HCT116 (cell line): Measurements from ENCODE around the gene STYXL1. TPM values are rescaled to one million over a fixed set of nuclear protein-coding genes. Genes with fewer than 3 reads are reported as not detected.
A peak's percentile ranks its signal among the peaks of the same experiment; 100 is the strongest.

Source experiments
- ATAC-seq: fragments of 200-7000 bp; cut with Tn5 transposase; 2 replicates; pipeline ENCODE4 v1.9.1; 2020; ENCODE audit warnings: mild to moderate bottlenecking, moderate library complexity
- BruUV-seq: library from RNA; stranded (reverse); fragments of 400-500 nt; replicated peaks from 2 replicates; lab custom pipeline; 2021; lab: Mats Ljungman, UMichigan
- CTCF ChIA-PET: fragments of 300-600 bp; sonication (Branson Sonifier 250); formaldehyde crosslinking; loops from one replicate; lab custom pipeline; 2021; ENCODE audit warnings: antibody characterized with exemption; lab: Charles Lee
- POLR2A ChIA-PET: fragments of 300-600, 350-600 bp; sonication (Branson Sonifier 250); formaldehyde crosslinking; loops from one replicate; lab custom pipeline; 2021; ENCODE audit warnings: antibody characterized with exemption; lab: Charles Lee
- RAD21 ChIA-PET, 2 experiments: fragments of 300-600 bp; sonication (Branson Sonifier 250); formaldehyde crosslinking; loops; one replicate each; lab custom pipeline; 2023; ENCODE audit warnings: low total read pairs in 2 of 2; ENCODE audit not compliant: uncharacterized antibody in 2 of 2, unreplicated experiment in 2 of 2, low non-redundant PET in 1 of 2; lab: Charles Lee
- DNase-seq: peaks from one replicate; pipeline ENCODE4 v3.0.0-alpha.2; 2010; ENCODE audit warnings: low read depth, low spot score
- H2AFZ ChIP-seq: fragments of 200-600 bp; shearing (Covaris generic), sonication (generic); 2 replicates; pipeline ENCODE4 v1.6.1; 2017; ENCODE audit warnings: low read depth, mixed run types, mixed read lengths, antibody characterized with exemption, low read length; ENCODE audit not compliant: poor library complexity, severe bottlenecking
- H3K27ac ChIP-seq: 2 replicates; pipeline ENCODE4 v1.5.1; 2012; ENCODE audit warnings: low read depth, low read length
- H3K27me3 ChIP-seq: fragments of 200-600 bp; sonication (generic); 2 replicates; pipeline ENCODE4 v1.6.1; 2016; ENCODE audit warnings: mixed run types, low read length, mixed read lengths; ENCODE audit not compliant: insufficient read depth
- H3K36me3 ChIP-seq, 2 experiments: fragments of 200-500 bp in 1 of 2; fragments of 200-600 bp in 1 of 2; sonication (Bioruptor generic) in 1 of 2; sonication (generic) in 1 of 2; 2 replicates each; pipeline versions ENCODE4 v1.5.1 to v1.6.1; 2014 to 2016; ENCODE audit warnings: low read length in 2 of 2, inconsistent platforms in 1 of 2, mixed read lengths in 1 of 2, mixed run types in 1 of 2; ENCODE audit not compliant: insufficient read depth in 2 of 2, control insufficient read depth in 1 of 2
- H3K4me1 ChIP-seq, 2 experiments: fragments of 200-600 bp in 1 of 2; sonication (generic) in 1 of 2; 2 replicates each; pipeline versions ENCODE4 v1.5.1 to v1.6.1; 2012 to 2017; ENCODE audit warnings: low read length in 2 of 2, inconsistent platforms in 1 of 2, mild to moderate bottlenecking in 1 of 2, mixed read lengths in 1 of 2, mixed run types in 1 of 2, moderate library complexity in 1 of 2; ENCODE audit not compliant: insufficient read depth in 2 of 2, control insufficient read depth in 1 of 2
- H3K4me2 ChIP-seq: fragments of 200-600 bp; sonication (generic); 2 replicates; pipeline ENCODE4 v1.6.1; 2017; ENCODE audit warnings: mixed run types, low read length, mixed read lengths
- H3K4me3 ChIP-seq, 2 experiments: fragments of 200-600 bp in 1 of 2; sonication (generic) in 1 of 2; replicated peaks in 1 of 2; 2 replicates each; pipeline ENCODE4 v1.5.1; 2011 to 2016; ENCODE audit warnings: low read length in 2 of 2, control low read depth in 1 of 2, low read depth in 1 of 2, mild to moderate bottlenecking in 1 of 2, mixed read lengths in 1 of 2, mixed run types in 1 of 2
- H3K79me2 ChIP-seq: fragments of 200-600 bp; sonication (generic); 2 replicates; pipeline ENCODE4 v1.6.1; 2017; ENCODE audit warnings: mild to moderate bottlenecking, mixed run types, low read length, moderate library complexity, mixed read lengths; ENCODE audit not compliant: insufficient read depth
- H3K9ac ChIP-seq: fragments of 200-600 bp; sonication (generic); 2 replicates; pipeline ENCODE4 v1.6.1; 2016; ENCODE audit warnings: low read length, mixed read lengths
- H3K9me2 ChIP-seq: fragments of 200-600 bp; sonication (generic), shearing (Covaris generic); 2 replicates; pipeline ENCODE4 v1.6.1; 2017; ENCODE audit warnings: mixed run types, mild to moderate bottlenecking, moderate library complexity; ENCODE audit not compliant: insufficient read depth
- H3K9me3 ChIP-seq, 2 experiments: fragments of 200-500 bp in 1 of 2; fragments of 200-600 bp in 1 of 2; sonication (Bioruptor generic) in 1 of 2; sonication (generic) in 1 of 2; 2 replicates each; pipeline ENCODE4 v1.6.1; 2014 to 2017; ENCODE audit warnings: low read length in 2 of 2, mixed read lengths in 2 of 2, inconsistent platforms in 1 of 2, low read depth in 1 of 2, mild to moderate bottlenecking in 1 of 2, mixed run types in 1 of 2, moderate library complexity in 1 of 2; ENCODE audit not compliant: control insufficient read depth in 1 of 2, insufficient read depth in 1 of 2
- H4K20me1 ChIP-seq: fragments of 200-600 bp; sonication (generic), shearing (Covaris generic); 2 replicates; pipeline ENCODE4 v1.6.1; 2017; ENCODE audit warnings: mixed run types, mild to moderate bottlenecking, moderate library complexity; ENCODE audit not compliant: insufficient read depth
- ELF1 ChIP-seq: IDR thresholded peaks from 2 replicates; pipeline ENCODE4 v1.6.1; 2012; ENCODE audit warnings: low read depth, borderline replicate concordance
- EZH2phosphoT487 ChIP-seq: fragments of 200-600 bp; IDR thresholded peaks from 2 replicates; pipeline ENCODE4 v1.6.1; 2018; ENCODE audit warnings: antibody characterized with exemption, borderline replicate concordance
- MAX ChIP-seq: IDR thresholded peaks from 2 replicates; pipeline ENCODE4 v1.6.1; 2012
- POLR2A ChIP-seq: IDR thresholded peaks from 2 replicates; pipeline ENCODE4 v1.7.0; 2011; ENCODE audit warnings: borderline replicate concordance; ENCODE audit not compliant: insufficient read depth, insufficient read length; ENCODE audit errors: extremely low read depth
- POLR2AphosphoS5 ChIP-seq: IDR thresholded peaks from 2 replicates; pipeline ENCODE4 v1.6.1; 2011; ENCODE audit warnings: mild to moderate bottlenecking, low read depth, low read length, moderate library complexity
- RAD21 ChIP-seq: IDR thresholded peaks from 2 replicates; pipeline ENCODE4 v1.6.1; 2012; ENCODE audit warnings: low read depth, mild to moderate bottlenecking
- SRF ChIP-seq: IDR thresholded peaks from 2 replicates; pipeline ENCODE4 v1.6.1; 2012; ENCODE audit warnings: low read depth
- YY1 ChIP-seq: IDR thresholded peaks from 2 replicates; pipeline ENCODE4 v1.6.1; 2011; ENCODE audit warnings: low read length, low read depth, moderate library complexity, mild to moderate bottlenecking; ENCODE audit not compliant: insufficient replicate concordance; ENCODE audit errors: extremely low read depth
- ZFX ChIP-seq: fragments of 450-650 bp; IDR thresholded peaks from 2 replicates; pipeline ENCODE4 v1.6.1; 2017
- ZNF274 ChIP-seq: fragments of 200-500 bp; sonication (Bioruptor generic); IDR thresholded peaks from 2 replicates; pipeline ENCODE4 v1.6.1; 2014; ENCODE audit warnings: mild to moderate bottlenecking, low read depth, low read length, inconsistent platforms
- intact Hi-C: fragments of 100-400 bp; cut with micrococcal nuclease; formaldehyde crosslinking; loops from 2 replicates; pipeline ENCODE4 v1.10.0; 2022
- total RNA-seq: library from RNA; stranded (reverse); gene quantifications from one replicate; pipeline ENCODE4 v1.2.1, GENCODE V29; 2021; ENCODE audit not compliant: unreplicated experiment

Gene STYXL1
- total RNA-seq, 1 experiment from 2014 or later: 32.5 TPM

DNA sequence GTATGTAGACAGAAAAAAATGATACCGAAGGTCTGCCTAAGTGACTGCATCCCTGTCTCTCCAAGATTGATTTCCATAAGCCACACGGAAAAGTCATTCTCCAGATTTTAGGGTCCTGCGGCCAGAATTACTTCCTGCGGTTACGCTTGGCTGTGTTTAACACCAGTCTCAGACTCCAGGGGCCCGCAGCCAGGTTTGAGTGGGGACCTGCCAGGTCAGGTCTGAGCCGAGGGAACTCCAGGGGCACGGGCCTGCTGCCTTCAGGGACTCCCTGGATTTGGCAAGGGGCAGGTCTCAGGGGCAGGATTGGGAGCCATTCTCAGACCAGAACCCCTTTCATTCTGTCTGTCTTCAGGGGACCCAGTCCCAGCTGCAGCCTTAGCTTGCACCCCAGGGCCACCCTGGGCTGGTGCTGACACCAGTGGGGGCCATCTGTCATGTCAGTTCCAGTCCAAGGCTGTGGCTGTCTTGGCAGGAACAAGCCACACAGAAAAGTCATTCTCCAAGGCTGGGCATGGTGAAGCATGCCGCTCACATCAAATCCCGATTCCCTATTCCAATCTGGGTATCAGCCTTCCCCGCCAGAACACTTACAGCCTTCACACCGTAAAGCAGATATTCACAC is 92.4 kb downstream of the STYXL1 start:
- POLR2A ChIA-PET: no interaction called here
- peaks cover 13 to 23% of the 10 kb centered on the region in 2 experiments; a peak in 3 of 4 replicates for H3K4me1 ChIP-seq
- TF ChIP-seq MAX: no peak
- TF ChIP-seq SRF: no peak
- no peak for TF ChIP-seq RAD21
- TF ChIP-seq YY1: no peak
- TF ChIP-seq ELF1: no peak
- TF ChIP-seq ZNF274: no peak
- no peak for TF ChIP-seq EZH2phosphoT487
- no peak for TF ChIP-seq POLR2AphosphoS5
- no peak for TF ChIP-seq POLR2A
- no peak for TF ChIP-seq ZFX
- BruUV-seq: no TSS peak
- RAD21 ChIA-PET: no interaction called here
- H3K79me2 ChIP-seq: peaks cover 3% of the 10 kb centered on the region; the same call in 1 of the 2 replicates
- no peak overlapping the region for H3K4me3 ChIP-seq
- H3K9ac ChIP-seq: no peak overlapping the region
- no peak overlapping the region for H3K27ac ChIP-seq
- H3K4me2 ChIP-seq: no peak overlapping the region
- no peaks in the 10 kb centered on the region for H3K27me3 ChIP-seq
- no peaks in the 10 kb centered on the region for H3K9me3 ChIP-seq
- peaks cover 10 to 13% of the 10 kb centered on the region in 2 experiments; a peak in 3 of 4 replicates for H3K36me3 ChIP-seq
- intact Hi-C loops: no loop called here
- DNase-seq (no peak), ATAC-seq (no peak)
- no peak overlapping the region for H2AFZ ChIP-seq
- H3K9me2 ChIP-seq: no peaks in the 10 kb centered on the region
- H4K20me1 ChIP-seq: no peaks in the 10 kb centered on the region
- CTCF ChIA-PET: no interaction called here

DNA sequence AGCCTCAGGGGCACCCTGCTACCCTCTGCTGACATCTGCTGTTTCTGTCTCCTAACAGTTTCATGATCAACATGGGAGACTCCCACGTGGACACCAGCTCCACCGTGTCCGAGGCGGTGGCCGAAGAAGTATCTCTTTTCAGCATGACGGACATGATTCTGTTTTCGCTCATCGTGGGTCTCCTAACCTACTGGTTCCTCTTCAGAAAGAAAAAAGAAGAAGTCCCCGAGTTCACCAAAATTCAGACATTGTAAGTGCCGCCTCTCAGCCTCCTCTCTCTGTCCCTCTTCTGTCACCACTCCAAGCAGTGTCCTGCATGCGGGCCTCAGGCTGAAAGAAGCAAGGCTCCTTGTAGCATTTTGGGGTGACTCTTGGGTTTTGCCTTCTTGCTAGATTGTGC is 93.9 kb downstream of the STYXL1 start:
- no peaks in the 10 kb centered on the region for H4K20me1 ChIP-seq

More for the DNA sequence above, 93.9 kb downstream of the STYXL1 start:
- Histone ChIP-seq H3K9ac (no peak overlapping the region), H3K4me1 (peaks cover 13 to 23% of the 10 kb centered on the region in 2 experiments; a peak in 3 of 4 replicates), H3K4me3 (no peak overlapping the region), H3K4me2 (no peak overlapping the region), H2AFZ (no peak overlapping the region), H3K9me3 (no peaks in the 10 kb centered on the region), H3K27ac (no peak overlapping the region), H3K27me3 (no peaks in the 10 kb centered on the region), H3K9me2 (no peaks in the 10 kb centered on the region), H3K79me2 (peaks cover 3% of the 10 kb centered on the region; the same call in 1 of the 2 replicates), H3K36me3 (peaks cover 10 to 13% of the 10 kb centered on the region in 2 experiments; a peak in 3 of 4 replicates)
- no TSS peak for BruUV-seq
- ChIA-PET POLR2A (no interaction called here), RAD21 (no interaction called here), CTCF (no interaction called here)
- TF ChIP-seq POLR2A: no peak
- 0 out of 2 replicates have a peak, but pooled peaks have one; percentile 14 for TF ChIP-seq RAD21
- no peak for ATAC-seq
- DNase-seq: no peak
- intact Hi-C loops: no loop called here
